GM18507 (cell line): ENCODE data around the gene MISP.
"Not testable (repeated sequence)": the region's sequence is repeated elsewhere in the genome, so short reads cannot be mapped to it uniquely, and the experiment has no call there.

Experiments used
- DNase-seq: peaks from one replicate; pipeline ENCODE4 v3.0.0; 2011; ENCODE audit warnings: low read depth; ENCODE audit not compliant: insufficient read length; ENCODE audit errors: extremely low spot score
- FAIRE-seq: peaks from 2 replicates; lab custom pipeline; 2011; peaks lifted over from hg19 to GRCh38; lab: Jason Lieb, UNC

MISP gene

GRCh38 chr19:750640-751423 is at the start of gene MISP:
TSS of gene MISP (plus strand) at chr19:751112. CDS start at chr19:756947, 5,835 bp downstream.
- DNase-seq (no peak), FAIRE-seq (no peak)

GRCh38 chr19:702847-703246 is 48.1 kb upstream of the MISP start:
- DNase-seq, FAIRE-seq: not testable (repeated sequence)

- FAIRE-seq (no peak), DNase-seq (no peak)
These were observed 47.6 kb upstream of the MISP start for GRCh38 chr19:703329-703650.

GRCh38 chr19:703651-704446 is 47.1 kb upstream of the MISP start:
- DNase-seq (peak; percentile 67), FAIRE-seq (peak; percentile 67)

GRCh38 chr19:704447-704741 is 46.5 kb upstream of the MISP start:
- FAIRE-seq = no peak
- DNase-seq = no peak

- no peak for FAIRE-seq
- no peak for DNase-seq
These were observed 42.5 kb upstream of the MISP start, which contains the start of gene PALM for GRCh38 chr19:708154-709143. TSS of gene PALM (plus strand) at chr19:708935. CDS start at chr19:709147, 212 bp downstream.

GRCh38 chr19:709196-709964 is 41.5 kb upstream of the MISP start:
- FAIRE-seq (no peak), DNase-seq (no peak)

- no peak for DNase-seq
- FAIRE-seq = no peak
These were observed 40.8 kb upstream of the MISP start for GRCh38 chr19:709965-710571.

- FAIRE-seq (no peak), DNase-seq (no peak)
These were observed 40.1 kb upstream of the MISP start for GRCh38 chr19:710767-711166.

- no peak for DNase-seq
These were observed 39.7 kb upstream of the MISP start for GRCh38 chr19:711254-711653.

GRCh38 chr19:715347-715746 is 35.6 kb upstream of the MISP start:
- FAIRE-seq (no peak), DNase-seq (no peak)

More at GRCh38 chr19:711254-711653, 39.7 kb upstream of the MISP start:
- FAIRE-seq = no peak

- no peak for FAIRE-seq
These were observed 32.5 kb upstream of the MISP start for GRCh38 chr19:718251-718951.

GRCh38 chr19:718991-719512 is 31.9 kb upstream of the MISP start:
- FAIRE-seq (no peak), DNase-seq (no peak)

More at GRCh38 chr19:718251-718951, 32.5 kb upstream of the MISP start:
- no peak for DNase-seq

GRCh38 chr19:719636-720344 is 31.1 kb upstream of the MISP start:
- FAIRE-seq = no peak

GRCh38 chr19:720345-721160 is 30.4 kb upstream of the MISP start:
- no peak for FAIRE-seq
- DNase-seq = no peak

More at GRCh38 chr19:719636-720344, 31.1 kb upstream of the MISP start:
- no peak for DNase-seq

- FAIRE-seq = no peak
- no peak for DNase-seq
These were observed 28.3 kb upstream of the MISP start for GRCh38 chr19:722553-723101.
